ENCODE results near the gene CTIF. TPM values are rescaled to one million over a fixed set of nuclear protein-coding genes. Genes with fewer than 3 reads are reported as not detected.

The CTIF gene
- polyA plus RNA-seq, 10 donors, result 25.4 to 43.6 (median 34.2) TPM

GRCh38 chr18:48676756-48677368, 138.0 kb downstream of the CTIF start:
- DNase-seq, result peak in 2 of 3 donors; percentile 68 to 82

GRCh38 chr18:48678237-48679115, 139.6 kb downstream of the CTIF start:
- no peak for DNase-seq

DNA sequence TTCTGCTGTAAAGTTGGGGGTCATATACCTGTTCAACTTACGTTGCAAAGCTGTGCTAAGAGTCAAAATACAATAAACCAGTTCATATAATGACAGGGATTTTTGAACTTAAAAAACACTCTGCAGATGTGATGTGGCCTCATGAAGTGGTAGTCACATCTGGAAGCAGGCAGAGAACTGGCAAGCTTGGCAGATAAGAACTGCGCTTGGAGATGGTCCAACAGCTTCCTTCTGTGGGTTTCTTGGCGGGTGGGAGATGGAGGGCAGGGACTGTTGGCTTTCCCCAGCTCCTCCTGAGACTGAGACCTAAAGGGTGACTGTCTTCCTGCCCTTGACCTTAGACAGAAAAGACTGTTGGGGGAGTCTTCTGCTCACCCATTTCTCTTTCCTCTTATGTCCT, 140.4 kb downstream of the CTIF start:
- no peak for DNase-seq

GRCh38 chr18:48680339-48681250, 141.8 kb downstream of the CTIF start:
- DNase-seq, result peak in 2 of 3 donors; percentile 40 to 73

DNA sequence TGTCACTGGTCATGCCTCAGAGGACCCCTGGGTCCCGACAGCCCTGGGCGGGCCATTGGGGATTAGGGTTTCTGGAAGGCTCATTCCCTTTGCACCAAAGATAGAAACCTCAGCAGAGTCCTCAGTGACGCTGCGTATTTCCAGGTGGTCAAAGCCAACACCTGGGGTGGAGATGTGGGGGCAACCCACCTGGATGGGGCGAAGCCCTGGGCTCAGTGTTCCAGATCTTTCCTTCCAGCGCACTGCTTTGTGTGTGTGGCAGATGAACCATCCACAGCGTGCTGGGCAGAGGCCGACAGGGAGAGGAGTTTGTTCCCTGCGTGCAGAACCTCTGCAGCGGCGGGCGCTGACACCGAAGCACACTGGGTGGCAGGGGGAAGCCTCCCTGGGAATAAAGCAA, 143.9 kb downstream of the CTIF start:
- DNase-seq, result no peak

DNA sequence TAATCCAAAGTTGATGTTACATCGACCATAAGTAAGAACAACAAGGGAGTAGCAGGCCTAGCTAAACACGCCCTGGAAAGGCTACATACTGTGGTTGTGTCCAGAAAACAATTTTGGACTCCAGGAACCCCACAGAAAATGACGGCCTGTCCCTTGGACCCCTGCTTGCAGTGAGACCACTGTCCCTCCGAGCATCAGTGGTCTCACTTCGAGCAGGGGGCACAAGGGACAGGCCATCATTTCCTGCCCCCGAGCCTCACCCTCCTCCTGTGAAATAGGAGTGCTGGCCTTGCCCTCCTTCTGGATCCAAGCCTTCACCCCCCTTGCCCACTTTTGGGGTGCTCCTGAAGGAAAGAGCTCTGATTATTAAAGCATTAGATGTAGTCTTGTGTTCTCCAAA, 144.4 kb downstream of the CTIF start:
- DNase-seq, result no peak

DNA sequence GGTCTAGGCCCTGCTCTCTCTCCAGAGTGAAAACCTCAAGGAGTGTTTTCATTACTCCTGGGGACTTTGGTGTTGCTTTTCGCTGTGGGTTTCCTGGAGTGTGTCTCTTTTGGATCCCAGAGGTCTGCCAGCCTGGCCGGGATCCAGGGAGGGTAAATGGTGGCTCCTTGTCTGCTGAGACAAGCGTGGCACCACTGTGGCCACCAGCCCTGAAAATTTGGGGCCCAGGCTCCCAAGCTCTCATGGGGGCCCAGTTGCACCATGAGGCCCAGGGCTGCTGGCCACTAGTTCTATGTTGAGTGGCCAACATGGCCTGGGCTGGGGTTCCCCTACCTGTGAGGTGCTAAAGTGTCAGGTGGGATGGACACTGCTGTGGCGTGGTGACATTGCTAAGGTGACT, 144.8 kb downstream of the CTIF start:
- DNase-seq, result no peak

DNA sequence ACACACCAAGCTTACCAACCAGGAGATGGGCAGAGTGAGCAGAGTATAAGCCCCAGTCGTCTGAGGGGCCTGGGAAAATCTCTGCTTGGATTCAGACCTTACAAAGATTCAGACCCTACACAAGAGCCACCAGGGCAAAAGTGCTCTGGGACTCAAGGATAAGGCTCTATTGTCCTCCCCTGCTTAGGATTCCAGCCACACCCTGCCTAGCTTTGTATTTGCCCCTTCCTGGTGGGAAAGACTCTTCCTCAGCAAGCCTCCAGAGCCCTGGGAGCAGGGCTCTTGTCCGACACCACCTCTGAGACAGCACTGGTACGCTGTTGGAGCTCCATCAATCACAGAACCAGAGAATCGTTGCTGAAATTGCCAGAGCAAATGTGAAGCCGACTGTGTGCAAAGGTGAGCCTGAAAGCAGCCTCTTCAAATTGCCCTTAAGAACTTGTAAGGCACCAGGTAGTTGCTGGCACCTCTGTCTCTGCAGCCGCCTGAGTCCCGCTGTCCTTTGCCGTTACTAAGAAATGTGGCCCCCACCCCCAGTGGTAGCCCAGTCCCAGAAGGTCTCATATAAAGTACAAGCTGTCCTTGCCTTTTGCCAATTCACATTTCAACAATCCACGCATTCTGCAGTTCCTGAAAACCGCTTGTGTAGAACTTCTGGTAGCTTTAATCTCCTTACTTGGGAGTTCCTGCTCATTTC, 148.7 kb downstream of the CTIF start:
- DNase-seq, result no peak

DNA sequence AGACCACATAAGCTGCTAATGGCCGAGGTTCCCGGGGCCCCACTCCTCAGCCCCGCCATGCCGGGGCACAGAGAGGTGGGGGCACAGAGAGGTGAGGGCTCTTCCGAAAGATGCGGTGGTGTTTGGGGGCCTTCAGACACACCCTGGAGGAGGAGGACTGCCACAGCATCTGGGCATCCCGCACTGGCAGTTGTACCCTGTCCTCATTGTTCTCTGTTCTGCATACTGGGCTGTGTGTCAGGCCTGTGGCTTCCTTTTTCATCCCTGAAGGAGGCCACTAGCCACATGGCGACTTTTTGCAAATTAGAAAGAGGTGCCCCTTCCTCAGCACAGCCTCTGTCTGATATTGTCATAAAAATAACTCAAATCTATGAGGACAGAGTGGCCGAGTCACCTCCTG, 150.1 kb downstream of the CTIF start:
- DNase-seq, result no peak

- DNase-seq, result no peak
These were observed 150.7 kb downstream of the CTIF start for GRCh38 chr18:48689548-48689947.

DNA sequence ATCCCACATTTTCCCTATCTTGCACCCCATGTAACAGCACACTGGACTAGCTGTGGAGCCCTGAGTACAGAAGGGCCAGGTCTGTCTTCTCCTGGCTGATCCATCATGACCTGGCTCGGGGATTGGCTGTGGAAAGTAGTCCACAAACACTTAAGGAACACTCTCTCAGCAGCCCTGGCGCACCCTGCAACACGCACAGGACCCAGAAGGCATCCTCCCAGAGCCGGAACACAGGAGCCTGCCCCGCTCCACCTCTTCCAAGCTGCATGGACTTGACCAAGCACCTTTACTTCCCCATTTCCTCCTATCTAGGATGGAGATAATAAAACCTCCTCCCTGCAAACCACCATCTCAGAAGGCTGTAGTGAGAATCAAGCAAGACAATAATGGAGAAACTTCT, 151.7 kb downstream of the CTIF start:
- DNase-seq, result no peak

- DNase-seq, result no peak
These were observed 154.2 kb downstream of the CTIF start for GRCh38 chr18:48693006-48693405.

- no peak for DNase-seq
These were observed 154.9 kb downstream of the CTIF start for GRCh38 chr18:48693625-48694262.

- DNase-seq, result no peak
These were observed 155.5 kb downstream of the CTIF start for GRCh38 chr18:48694295-48694694.

GRCh38 chr18:48695671-48696070, 156.8 kb downstream of the CTIF start:
- no peak for DNase-seq

- DNase-seq, result no peak
These were observed 157.4 kb downstream of the CTIF start for GRCh38 chr18:48696218-48696617.

- DNase-seq, result no peak
These were observed 158.6 kb downstream of the CTIF start for GRCh38 chr18:48697441-48697840.

GRCh38 chr18:48698707-48699106, 159.9 kb downstream of the CTIF start:
- DNase-seq, result no peak

GRCh38 chr18:48699761-48700160, 160.9 kb downstream of the CTIF start:
- DNase-seq, result no peak

DNA sequence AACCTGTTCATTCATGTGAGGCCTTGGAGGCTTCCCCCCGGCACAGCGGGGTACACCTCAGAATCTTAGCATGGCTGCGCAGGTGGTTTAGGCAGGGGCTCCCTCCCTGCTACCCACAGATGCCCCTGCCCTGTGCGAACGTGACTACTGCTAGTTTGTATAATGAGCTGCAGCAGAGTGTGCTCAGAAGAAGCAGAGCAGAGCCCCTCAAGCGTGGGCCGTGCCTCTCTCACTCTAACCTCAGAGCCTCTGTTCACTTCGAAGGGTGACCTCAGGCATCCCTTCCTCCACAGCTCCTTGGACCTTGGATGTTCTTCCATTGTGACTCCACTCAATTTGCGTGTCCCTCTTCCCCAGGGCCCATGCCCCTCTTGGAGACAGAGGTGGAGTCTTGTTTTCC, 161.6 kb downstream of the CTIF start:
- no peak for DNase-seq

GRCh38 chr18:48702346-48703027, 163.7 kb downstream of the CTIF start:
- DNase-seq, result no peak
